SU-DHL-6 (cell line): ENCODE measurements around the gene SLC8A3.

Experiments used
- H2AFZ ChIP-seq: fragments of 200-600 bp; sonication (generic); 2 replicates; pipeline ENCODE4 v1.6.1; 2014; ENCODE audit warnings: low read depth, mild to moderate bottlenecking, moderate library complexity, mixed read lengths, antibody characterized with exemption, low read length; ENCODE audit not compliant: severe bottlenecking
- H3F3A ChIP-seq: fragments of 200-600 bp; shearing (Covaris generic); 2 replicates; pipeline ENCODE4 v1.6.0; 2016; ENCODE audit warnings: antibody characterized with exemption, mild to moderate bottlenecking; ENCODE audit not compliant: insufficient read depth
- H3K27ac ChIP-seq: fragments of 200-600 bp; sonication (generic); 2 replicates; pipeline ENCODE4 v1.5.1; 2016; ENCODE audit warnings: low read depth, mild to moderate bottlenecking, low read length, moderate library complexity, mixed read lengths
- H3K27me3 ChIP-seq: fragments of 200-600 bp; sonication (generic), shearing (Covaris generic); 2 replicates; pipeline ENCODE4 v1.6.0; 2014; ENCODE audit warnings: mild to moderate bottlenecking, low read length
- H3K36me3 ChIP-seq: fragments of 200-600 bp; sonication (generic); 2 replicates; pipeline ENCODE4 v1.6.1; 2014; ENCODE audit warnings: mild to moderate bottlenecking, low read length, mixed read lengths
- H3K4me2 ChIP-seq: fragments of 300-600, 200-600 bp; shearing (Covaris generic), sonication (generic); 2 replicates; pipeline ENCODE4 v1.6.0; 2014; ENCODE audit warnings: low read length, low read depth, mild to moderate bottlenecking; ENCODE audit not compliant: poor library complexity, severe bottlenecking
- H3K4me3 ChIP-seq: fragments of 200-600 bp; sonication (generic); 2 replicates; pipeline ENCODE4 v1.5.1; 2014; ENCODE audit warnings: antibody characterized with exemption, low read length, mild to moderate bottlenecking, mixed read lengths; ENCODE audit not compliant: insufficient read depth, poor library complexity, severe bottlenecking
- H3K79me2 ChIP-seq: fragments of 200-600 bp; sonication (generic); 2 replicates; pipeline ENCODE4 v1.6.1; 2014; ENCODE audit warnings: mild to moderate bottlenecking, low read length, moderate library complexity; ENCODE audit not compliant: insufficient read depth
- H3K9ac ChIP-seq: fragments of 200-600 bp; sonication (generic); 2 replicates; pipeline ENCODE4 v1.7.0; 2014; ENCODE audit warnings: mild to moderate bottlenecking, low read length
- H3K9me2 ChIP-seq: fragments of 200-600 bp; sonication (generic); replicated peaks from 2 replicates; pipeline ENCODE4 v1.6.1; 2014; ENCODE audit warnings: low read length; ENCODE audit not compliant: insufficient read depth
- H3K9me3 ChIP-seq: fragments of 200-600 bp; sonication (generic); 2 replicates; pipeline ENCODE4 v1.6.1; 2014; ENCODE audit warnings: low read length, mixed read lengths; ENCODE audit not compliant: insufficient read depth
- H4K20me1 ChIP-seq: fragments of 200-600 bp; sonication (generic); 2 replicates; pipeline ENCODE4 v1.6.1; 2014; ENCODE audit warnings: low read depth, mild to moderate bottlenecking, antibody characterized with exemption, low read length, moderate library complexity, mixed read lengths
- CTCF ChIP-seq: fragments of 200-600 bp; sonication (generic); IDR thresholded peaks from one replicate; pipeline ENCODE4 v1.5.1; 2017; ENCODE audit warnings: antibody characterized with exemption, mild to moderate bottlenecking, low read length, moderate library complexity; ENCODE audit not compliant: insufficient read depth, poor library complexity, severe bottlenecking
- EZH2phosphoT487 ChIP-seq: fragments of 200-600 bp; sonication (generic), shearing (Covaris generic); conservative IDR thresholded peaks from 2 replicates; pipeline ENCODE4 v1.6.1; 2018; ENCODE audit warnings: mild to moderate bottlenecking, antibody characterized with exemption, low read length, moderate library complexity, mixed read lengths

The SLC8A3 gene

DNA sequence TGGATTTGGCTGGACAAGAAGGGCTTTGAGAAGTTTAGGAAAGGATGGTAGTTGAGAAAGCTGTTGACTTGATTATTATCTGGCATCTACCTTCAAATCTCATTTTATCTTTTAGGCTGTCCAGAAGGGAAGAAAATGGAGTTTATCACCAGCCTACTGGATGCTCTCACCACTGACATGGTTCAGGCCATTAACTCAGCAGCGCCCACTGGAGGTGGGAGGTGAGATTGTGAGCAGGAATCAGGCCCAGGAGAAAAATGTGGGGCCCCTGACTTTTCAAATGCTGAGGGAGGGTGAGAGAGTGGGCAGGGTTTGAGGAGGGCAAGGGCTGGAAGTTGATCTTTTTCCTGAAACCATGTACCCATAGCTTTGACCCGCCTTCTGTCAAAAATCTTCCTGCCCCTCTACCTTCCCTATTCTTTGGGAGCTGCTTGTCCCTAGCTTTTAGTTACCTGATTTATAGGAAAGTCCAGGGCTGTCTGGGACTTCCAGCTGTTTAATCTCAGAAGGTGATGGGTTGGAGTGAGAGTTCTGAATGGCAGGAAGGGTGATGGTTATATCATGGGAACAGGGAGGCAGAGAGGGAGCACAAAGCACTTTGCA is 175.4 kb downstream of the SLC8A3 start:
- no peaks in the 10 kb centered on the region for H3K36me3 ChIP-seq
- H2AFZ ChIP-seq = no peak overlapping the region
- no peaks in the 10 kb centered on the region for H3K9me3 ChIP-seq
- no peaks in the 10 kb centered on the region for H3F3A ChIP-seq
- H3K9me2 ChIP-seq = no peaks in the 10 kb centered on the region
- no peaks in the 10 kb centered on the region for H4K20me1 ChIP-seq
- TF ChIP-seq CTCF (peak; percentile 61), EZH2phosphoT487 (no peak)
- H3K9ac ChIP-seq = no peak overlapping the region
- H3K79me2 ChIP-seq = no peaks in the 10 kb centered on the region
- H3K4me3 ChIP-seq = no peak overlapping the region
- H3K27me3 ChIP-seq = no peaks in the 10 kb centered on the region
- H3K4me2 ChIP-seq = no peak overlapping the region
- H3K27ac ChIP-seq = no peak overlapping the region

- H3K36me3 ChIP-seq = no peaks in the 10 kb centered on the region
- H3K9me3 ChIP-seq = no peaks in the 10 kb centered on the region
- no peaks in the 10 kb centered on the region for H3K27me3 ChIP-seq
- no peaks in the 10 kb centered on the region for H3K79me2 ChIP-seq
- H3K4me2 ChIP-seq = no peak overlapping the region
- no peak overlapping the region for H3K4me3 ChIP-seq
- H3K9ac ChIP-seq = no peak overlapping the region
- no peaks in the 10 kb centered on the region for H4K20me1 ChIP-seq
- H3F3A ChIP-seq = no peaks in the 10 kb centered on the region
- H3K9me2 ChIP-seq = no peaks in the 10 kb centered on the region
- H2AFZ ChIP-seq = no peak overlapping the region
- no peak for TF ChIP-seq CTCF
- no peak for TF ChIP-seq EZH2phosphoT487
- no peak overlapping the region for H3K27ac ChIP-seq
Observed at GRCh38 chr14:70011708-70012107, 177.0 kb downstream of the SLC8A3 start.

DNA sequence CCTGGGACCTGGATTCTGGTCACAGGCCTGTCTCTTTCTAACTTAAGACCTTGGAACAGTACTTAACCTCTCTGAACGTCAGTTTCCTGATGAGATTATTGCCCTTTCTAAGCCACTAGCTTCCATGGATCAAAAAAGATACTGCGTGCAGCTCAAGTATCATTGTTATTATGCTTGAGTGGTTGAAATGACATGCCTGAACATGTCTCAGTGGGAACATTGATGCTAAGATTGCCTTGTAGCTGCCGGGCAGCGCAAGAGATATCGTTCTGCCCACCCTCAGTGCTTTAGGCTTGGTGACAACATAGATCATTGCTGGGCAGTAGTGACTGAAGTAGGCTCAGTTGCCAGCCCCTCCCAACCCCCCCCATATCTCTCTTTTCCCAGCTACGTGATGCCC is 177.7 kb downstream of the SLC8A3 start:
- Histone ChIP-seq H3K79me2 (no peaks in the 10 kb centered on the region), H3F3A (no peaks in the 10 kb centered on the region), H4K20me1 (no peaks in the 10 kb centered on the region), H3K27me3 (no peaks in the 10 kb centered on the region), H3K9me3 (no peaks in the 10 kb centered on the region), H2AFZ (no peak overlapping the region), H3K9me2 (no peaks in the 10 kb centered on the region), H3K36me3 (no peaks in the 10 kb centered on the region), H3K9ac (no peak overlapping the region), H3K27ac (no peak overlapping the region), H3K4me2 (no peak overlapping the region), H3K4me3 (no peak overlapping the region)
- TF ChIP-seq EZH2phosphoT487 (no peak), CTCF (no peak)
